AG09309 (cell line): ENCODE data around the gene NDUFB10.

Experiments used
- DNase-seq: peaks from one replicate; pipeline ENCODE4 v3.0.0-alpha.2; 2010; ENCODE audit warnings: low read depth
- H3K4me3 ChIP-seq: 2 replicates; pipeline ENCODE4 v1.5.1; 2011; ENCODE audit warnings: mild to moderate bottlenecking, low read depth, low read length, moderate library complexity; ENCODE audit not compliant: control insufficient read depth
- CTCF ChIP-seq: IDR thresholded peaks from 2 replicates; pipeline ENCODE4 v1.5.1; 2011; ENCODE audit warnings: mild to moderate bottlenecking, low read depth, low read length, inconsistent platforms; ENCODE audit not compliant: insufficient read depth, control insufficient read depth; ENCODE audit errors: missing control alignments

The NDUFB10 gene

GRCh38 chr16:1998360-1998835 is 39.1 kb downstream of the NDUFB10 start:
- no peak for DNase-seq
- TF ChIP-seq CTCF, result no peak
- no peak overlapping the region for H3K4me3 ChIP-seq

- no peak overlapping the region for H3K4me3 ChIP-seq
- no peak for TF ChIP-seq CTCF
- DNase-seq, result no peak
Measured at GRCh38 chr16:1998852-1999801, 39.8 kb downstream of the NDUFB10 start.

GRCh38 chr16:1999866-2000514 is 40.7 kb downstream of the NDUFB10 start:
- no peak for DNase-seq
- no peak overlapping the region for H3K4me3 ChIP-seq
- TF ChIP-seq CTCF, result no peak

GRCh38 chr16:2001035-2001434 is 41.7 kb downstream of the NDUFB10 start:
- H3K4me3 ChIP-seq, result no peak overlapping the region
- no peak for DNase-seq
- TF ChIP-seq CTCF, result no peak

GRCh38 chr16:2001456-2002355 is 42.4 kb downstream of the NDUFB10 start:
- H3K4me3 ChIP-seq, result no peak overlapping the region
- DNase-seq, result no peak
- no peak for TF ChIP-seq CTCF
